ENCODE results near the gene SLIT3.

SLIT3 gene

DNA sequence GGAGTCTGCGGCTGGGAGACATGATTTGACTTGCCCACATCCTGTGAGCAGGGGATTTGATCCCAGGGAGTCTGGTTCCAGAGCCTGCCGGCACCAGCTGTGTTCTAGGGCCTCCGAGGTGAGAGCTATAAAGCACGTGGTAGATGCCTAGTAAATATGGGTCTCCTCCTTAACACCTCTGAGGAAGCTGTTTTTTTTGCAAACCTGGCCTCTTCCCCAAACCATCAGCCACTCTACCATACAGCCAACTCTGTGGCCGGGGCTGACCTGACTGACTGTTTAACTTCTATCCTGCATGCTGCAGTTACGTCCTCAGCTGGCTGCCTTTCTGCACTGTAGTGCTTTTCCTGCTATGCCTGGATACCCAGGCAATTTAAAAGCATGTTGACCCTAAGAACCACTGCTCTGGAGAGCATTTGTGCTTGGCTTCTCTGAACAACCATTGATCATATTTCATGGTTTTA lies 220.5 kb downstream of the SLIT3 start:
- no peak for DNase-seq (ENCODE audit: low read depth in 2 of 2)

DNA sequence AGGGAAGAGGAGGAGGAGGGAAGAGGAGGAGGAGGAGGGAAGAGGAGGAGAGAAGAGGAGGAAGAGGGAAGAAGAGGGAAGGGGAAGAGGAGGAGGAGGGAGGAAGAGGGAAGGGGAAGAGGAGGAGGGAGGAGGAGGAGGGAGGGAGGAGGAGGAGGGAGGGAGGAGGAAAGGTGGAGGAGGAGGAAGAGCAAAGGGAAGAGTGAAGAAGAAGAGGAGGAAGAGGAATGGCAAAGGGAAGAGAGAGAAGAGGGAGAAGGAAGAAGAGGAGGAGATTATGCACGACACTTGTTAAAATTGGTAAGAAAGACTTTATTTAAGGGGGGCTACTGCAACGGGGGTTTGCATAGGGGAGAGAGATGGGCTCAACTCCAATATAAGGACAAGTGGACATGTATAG lies 221.2 kb downstream of the SLIT3 start:
- no peak for DNase-seq (ENCODE audit: low read depth in 2 of 2)

DNA sequence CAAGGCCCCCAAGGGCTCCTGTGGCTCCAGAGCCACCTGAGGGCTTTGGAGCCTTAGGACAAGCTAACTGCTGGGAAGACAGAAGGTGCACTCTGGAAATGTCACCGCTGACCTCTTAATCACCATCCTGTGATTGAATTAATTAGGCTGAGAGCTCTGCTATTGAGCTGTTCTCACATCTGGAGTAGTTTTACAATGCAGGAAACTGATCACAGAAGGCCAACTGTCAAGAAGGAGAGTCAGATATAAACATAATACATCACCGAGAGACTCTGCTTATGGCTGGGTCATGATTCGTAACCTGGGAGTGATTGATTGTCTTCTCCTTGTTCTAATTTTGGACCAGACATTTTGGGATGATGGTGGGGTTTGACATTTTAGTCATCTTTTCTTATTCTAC lies 226.1 kb downstream of the SLIT3 start:
- no peak for DNase-seq (ENCODE audit: low read depth in 2 of 2)

GRCh38 chr5:169072233-169072632 lies 228.7 kb downstream of the SLIT3 start:
- no peak for DNase-seq (ENCODE audit: low read depth in 2 of 2)

DNA sequence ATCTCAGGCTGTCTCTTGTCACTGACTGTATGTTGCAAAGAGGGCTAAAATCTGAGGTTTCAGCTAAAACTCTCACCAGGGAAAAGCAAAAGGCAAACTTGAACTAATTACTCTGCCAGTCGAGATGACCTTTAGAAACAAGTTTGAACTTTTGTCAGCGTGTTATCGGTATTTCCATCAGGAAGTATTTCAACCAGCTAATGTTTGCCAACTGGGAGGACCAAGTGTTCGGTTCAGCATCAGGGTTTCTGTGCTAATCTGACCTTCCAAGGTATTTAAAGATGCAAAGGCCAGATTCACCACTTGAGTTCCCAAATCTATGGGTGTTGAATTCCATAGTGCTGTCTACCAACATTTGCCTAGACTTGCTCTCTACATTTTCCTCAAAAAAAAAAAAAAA lies 230.5 kb downstream of the SLIT3 start:
- DNase-seq (ENCODE audit: low read depth in 2 of 2): no peak

DNA sequence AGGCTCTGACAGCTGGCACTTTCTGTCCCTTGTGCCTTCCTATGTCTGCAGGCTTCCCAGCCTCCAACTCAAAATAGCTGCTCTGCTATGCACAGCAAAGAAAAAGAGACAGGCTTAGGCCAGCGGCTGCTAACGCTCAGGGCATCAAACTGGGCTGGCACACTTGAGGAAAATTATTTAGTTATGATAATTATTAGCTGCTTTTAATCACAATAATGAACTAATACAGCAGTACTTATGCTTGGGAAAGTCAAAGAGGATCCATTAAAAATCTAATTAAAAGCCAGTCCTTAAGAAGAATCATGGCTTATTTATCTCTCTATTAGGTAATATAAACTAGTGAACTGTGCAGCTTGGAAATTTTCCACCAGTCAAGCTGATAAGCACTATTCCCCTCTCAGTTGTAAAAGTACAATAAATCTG lies 233.2 kb downstream of the SLIT3 start:
- DNase-seq (ENCODE audit: low read depth in 2 of 2): no peak

DNA sequence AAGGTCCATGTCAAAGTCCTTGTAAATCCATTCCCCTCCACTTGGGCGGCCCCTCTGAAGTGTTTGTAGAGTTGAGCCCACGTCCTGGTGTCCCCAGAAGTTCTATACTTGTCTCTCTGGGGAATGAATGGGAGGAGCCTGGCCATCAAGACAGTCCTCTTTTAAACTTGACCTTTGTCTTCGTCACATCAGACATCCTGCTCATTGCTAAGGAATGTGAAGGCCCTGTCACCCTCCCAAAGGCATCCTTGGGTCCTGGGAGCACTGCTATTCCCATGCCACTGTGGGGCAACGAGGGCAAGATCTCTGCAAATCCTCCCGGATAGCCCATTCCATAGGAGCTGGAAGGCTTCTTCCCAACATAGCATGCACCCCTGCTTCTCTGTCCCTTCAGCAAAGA lies 235.5 kb downstream of the SLIT3 start:
- DNase-seq (ENCODE audit: low read depth in 2 of 2): no peak

- no peak for DNase-seq (ENCODE audit: low read depth in 2 of 2)
These were observed 236.8 kb downstream of the SLIT3 start for GRCh38 chr5:169064093-169064492.

DNA sequence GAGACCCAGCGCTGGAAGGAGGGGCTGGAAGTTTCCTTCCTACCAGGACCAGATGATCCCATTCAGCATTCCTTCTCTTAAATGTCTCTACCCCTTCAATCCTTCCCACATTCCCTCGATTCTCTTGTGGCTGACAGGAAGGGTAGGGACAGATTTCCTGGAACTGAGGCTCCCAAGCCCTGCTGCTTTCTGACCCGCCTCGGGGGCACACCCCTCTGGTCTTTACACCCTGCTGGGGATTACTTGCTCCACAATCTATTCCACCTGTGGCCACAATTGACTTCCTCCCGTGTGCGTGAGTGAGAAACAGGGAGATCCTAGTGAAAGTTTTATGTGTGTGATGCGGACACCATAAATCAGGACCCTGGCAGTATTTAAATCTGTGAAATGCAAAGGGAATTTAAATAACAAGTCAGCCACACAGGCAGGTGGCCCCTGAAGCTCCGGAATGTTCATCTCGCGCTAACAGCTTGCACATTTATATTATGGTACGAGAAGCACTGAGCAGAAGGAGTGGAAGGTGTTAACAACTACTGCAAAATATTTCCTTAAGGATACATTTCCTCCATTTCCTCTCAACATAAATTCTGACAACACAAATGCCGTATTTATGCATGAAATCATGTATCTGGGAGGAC lies 237.5 kb downstream of the SLIT3 start:
- no peak for DNase-seq (ENCODE audit: low read depth in 2 of 2)

DNA sequence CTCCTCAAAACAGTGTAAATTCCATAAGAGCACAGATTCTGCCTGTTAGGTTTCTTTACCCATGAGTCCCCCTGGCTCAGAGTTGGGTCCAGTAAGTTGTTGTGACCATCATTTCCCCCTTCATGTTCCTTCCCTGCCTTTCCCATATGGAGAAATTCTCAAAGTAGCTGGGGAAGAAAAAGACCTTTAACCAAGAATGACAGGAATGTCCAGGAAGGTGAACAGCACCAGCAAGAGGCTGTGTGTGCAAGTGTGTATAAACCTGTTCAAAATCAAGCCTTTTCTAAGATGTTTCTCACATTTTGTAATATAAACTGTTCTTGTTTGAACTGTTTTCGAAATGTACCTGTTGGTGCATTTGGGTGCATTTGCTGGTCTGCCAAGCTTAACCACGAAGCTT lies 238.2 kb downstream of the SLIT3 start:
- no peak for DNase-seq (ENCODE audit: low read depth in 2 of 2)

DNA sequence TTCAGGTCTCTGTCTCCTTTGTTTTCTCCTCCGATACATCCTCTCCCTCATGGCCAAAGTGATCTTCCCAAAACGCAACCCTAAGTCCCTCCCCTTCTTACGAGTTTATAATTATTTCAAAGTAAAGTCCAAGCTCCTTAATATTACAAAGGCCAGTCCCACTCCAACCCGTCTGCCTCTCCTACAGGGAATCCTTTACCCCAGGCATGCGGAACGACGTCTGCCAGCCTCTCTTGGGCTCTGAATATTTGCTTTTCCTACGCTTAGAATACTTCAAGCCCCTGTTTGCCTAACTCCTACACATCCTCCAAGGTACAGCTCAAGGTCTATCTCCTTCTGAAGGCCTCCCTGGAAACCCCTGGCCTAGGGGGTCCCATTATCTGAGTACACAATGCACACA lies 246.4 kb downstream of the SLIT3 start:
- DNase-seq (ENCODE audit: low read depth in 2 of 2): no peak

DNA sequence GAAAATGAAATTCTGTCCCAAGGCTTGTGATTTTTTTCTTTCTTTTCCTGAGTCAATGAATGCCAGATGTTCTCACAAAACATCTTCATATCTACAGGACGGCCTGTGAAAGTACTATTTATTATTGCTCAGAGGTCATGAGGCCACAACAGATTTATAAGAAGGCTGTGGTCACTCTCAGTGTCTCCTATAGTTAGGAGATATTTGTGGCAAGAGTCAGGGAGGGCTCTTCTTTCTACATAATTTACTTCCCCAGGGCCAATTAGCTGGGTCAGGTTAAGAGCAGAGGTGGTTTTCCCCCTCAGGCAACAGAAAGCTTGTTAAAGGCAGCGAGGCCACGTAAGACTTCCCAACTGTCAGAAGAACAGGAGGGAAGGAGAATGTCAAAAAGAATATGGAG lies 248.7 kb downstream of the SLIT3 start:
- no peak for DNase-seq (ENCODE audit: low read depth in 2 of 2)

- no peak for DNase-seq (ENCODE audit: low read depth in 2 of 2)
These were observed 249.6 kb downstream of the SLIT3 start for GRCh38 chr5:169051351-169051750.

- DNase-seq (ENCODE audit: low read depth in 2 of 2): no peak
These were observed 250.3 kb downstream of the SLIT3 start for GRCh38 chr5:169050636-169051035.

DNA sequence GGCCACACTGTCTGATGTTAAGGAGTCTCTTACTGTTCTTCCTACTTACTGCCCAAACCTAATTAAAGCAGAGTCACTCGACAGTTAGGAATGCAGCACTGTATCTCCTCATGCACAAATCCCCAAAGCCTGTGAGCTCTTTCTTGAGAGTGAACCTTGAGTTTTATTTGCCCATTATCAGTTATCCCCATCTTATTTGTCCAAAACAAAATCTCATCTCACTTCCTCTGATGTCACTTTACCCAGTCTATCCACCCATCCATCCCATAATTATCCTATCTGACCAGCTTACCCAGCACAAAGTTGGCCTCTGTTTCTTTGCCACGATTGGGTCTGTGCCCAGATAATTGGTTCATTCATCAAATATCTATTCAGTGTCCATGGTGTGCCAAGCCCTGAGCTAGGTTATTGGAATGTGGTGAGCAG lies 250.8 kb downstream of the SLIT3 start:
- DNase-seq (ENCODE audit: low read depth in 2 of 2): no peak

- DNase-seq (ENCODE audit: low read depth in 2 of 2): no peak
These were observed 251.2 kb downstream of the SLIT3 start for GRCh38 chr5:169049712-169050111.

DNA sequence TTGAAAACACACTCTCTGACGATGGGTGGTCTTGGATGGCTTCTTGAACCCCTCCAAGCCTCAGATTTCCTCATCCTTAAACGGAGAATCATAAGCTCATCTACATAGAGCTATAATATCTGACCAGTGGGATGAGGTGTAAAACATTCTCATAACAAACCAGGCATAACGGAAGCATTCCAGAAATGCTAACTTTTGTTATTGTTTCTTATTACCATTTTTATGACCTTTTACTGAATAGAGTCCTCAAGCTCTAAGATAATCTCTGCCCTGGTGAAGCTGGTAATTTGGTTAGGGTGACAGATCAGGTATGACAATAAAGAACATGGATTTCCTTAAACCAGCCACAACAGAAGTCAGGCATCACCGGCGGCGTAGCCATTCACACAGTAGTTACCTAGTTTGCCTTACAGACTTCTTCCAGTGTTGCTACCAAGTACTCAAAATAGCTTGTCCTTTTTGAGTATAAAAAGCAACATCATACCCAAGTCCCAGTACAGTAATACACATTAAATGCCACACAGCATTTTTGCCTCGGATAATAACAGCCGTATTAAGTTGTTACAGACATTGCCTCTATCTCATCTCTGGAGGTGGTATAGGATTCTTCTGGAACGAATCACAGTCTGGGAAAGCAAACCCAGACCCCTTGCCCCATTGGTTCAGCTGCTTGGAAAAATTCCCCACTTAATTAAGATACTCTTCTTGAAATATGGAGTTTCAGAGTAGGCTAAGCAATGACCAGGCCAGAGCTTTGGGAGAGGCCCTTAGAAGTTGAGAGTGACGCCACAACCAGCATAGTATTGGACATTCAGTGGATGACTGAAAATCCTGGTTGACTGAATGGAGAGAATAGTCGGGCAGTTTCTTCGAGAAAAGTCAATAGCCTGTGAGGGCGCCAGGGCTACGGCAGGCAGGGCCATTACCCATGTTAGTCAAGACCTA lies 252.5 kb downstream of the SLIT3 start:
- DNase-seq (ENCODE audit: low read depth in 2 of 2): no peak

DNA sequence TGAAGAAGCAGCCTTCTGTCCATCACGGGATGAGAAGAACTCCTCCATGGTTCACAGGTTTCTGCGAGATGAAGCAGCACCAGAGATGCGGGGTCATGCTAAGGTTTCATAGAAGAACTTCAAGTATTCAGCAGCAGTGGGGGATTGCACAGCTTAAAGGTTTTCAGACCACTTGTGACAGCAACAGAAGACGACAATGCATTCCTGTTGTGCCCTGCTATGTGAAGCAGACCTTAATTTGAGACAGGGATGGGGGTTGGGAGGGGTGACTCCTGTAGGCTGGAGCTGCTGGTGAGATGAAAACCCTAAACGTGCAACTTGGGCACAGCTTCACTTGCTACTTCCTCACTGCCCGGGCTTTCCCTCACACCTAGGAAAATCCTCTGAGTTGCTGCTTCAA lies 256.0 kb downstream of the SLIT3 start:
- no peak for DNase-seq (ENCODE audit: low read depth in 2 of 2)

GRCh38 chr5:169041180-169041579 lies 259.8 kb downstream of the SLIT3 start:
- DNase-seq (ENCODE audit: low read depth in 2 of 2): no peak

- no peak for DNase-seq (ENCODE audit: low read depth in 2 of 2)
These were observed 261.3 kb downstream of the SLIT3 start for GRCh38 chr5:169039592-169039991.

GRCh38 chr5:169037466-169037865 lies 263.5 kb downstream of the SLIT3 start:
- no peak for DNase-seq (ENCODE audit: low read depth in 2 of 2)

- no peak for DNase-seq (ENCODE audit: low read depth in 2 of 2)
These were observed 264.7 kb downstream of the SLIT3 start for GRCh38 chr5:169036079-169036805.

All from stimulated activated CD4-positive, alpha-beta T cell treated with anti-CD3 and anti-CD28 coated beads, Interleukin-12 subunit alpha, Interleukin-12 subunit beta, amount 100 ng/mL, for 24 hours (primary cell).